ENCODE measurements around the gene NUDT3.
"Not testable (repeated sequence)": the region's sequence is repeated elsewhere in the genome, so short reads cannot be mapped to it uniquely, and the experiment has no call there.

NUDT3 gene

GRCh38 chr6:34370361-34370760 is 22.1 kb downstream of the NUDT3 start:
- no peak for DNase-seq (ENCODE audit: low spot score)

GRCh38 chr6:34369385-34369784 is 23.1 kb downstream of the NUDT3 start:
- no peak for DNase-seq (ENCODE audit: low spot score)

- no peak for DNase-seq (ENCODE audit: low spot score)
Measured at GRCh38 chr6:34366639-34366921, 25.9 kb downstream of the NUDT3 start.

GRCh38 chr6:34365781-34366638 is 26.5 kb downstream of the NUDT3 start:
- DNase-seq (ENCODE audit: low spot score) = not testable (repeated sequence)

- DNase-seq (ENCODE audit: low spot score) = not testable (repeated sequence)
Measured at GRCh38 chr6:34363681-34364075, 28.8 kb downstream of the NUDT3 start.

- DNase-seq (ENCODE audit: low spot score) = no peak
Measured at GRCh38 chr6:34362909-34363680, 29.4 kb downstream of the NUDT3 start.

- no peak for DNase-seq (ENCODE audit: low spot score)
Measured at GRCh38 chr6:34362176-34362575, 30.3 kb downstream of the NUDT3 start.

- DNase-seq (ENCODE audit: low spot score) = no peak
Measured at GRCh38 chr6:34360556-34360955, 31.9 kb downstream of the NUDT3 start.

- DNase-seq (ENCODE audit: low spot score) = no peak
Measured at GRCh38 chr6:34359418-34360158, 32.9 kb downstream of the NUDT3 start.

- no peak for DNase-seq (ENCODE audit: low spot score)
Measured at GRCh38 chr6:34358389-34358905, 34.0 kb downstream of the NUDT3 start.

- DNase-seq (ENCODE audit: low spot score) = no peak
Measured at GRCh38 chr6:34357937-34358336, 34.5 kb downstream of the NUDT3 start.

- no peak for DNase-seq (ENCODE audit: low spot score)
Measured at GRCh38 chr6:34355889-34356288, 36.6 kb downstream of the NUDT3 start.

- DNase-seq (ENCODE audit: low spot score) = not testable (repeated sequence)
Measured at GRCh38 chr6:34354230-34354629, 38.2 kb downstream of the NUDT3 start.

- not testable (repeated sequence) for DNase-seq (ENCODE audit: low spot score)
Measured at GRCh38 chr6:34353530-34353929, 38.9 kb downstream of the NUDT3 start.

GRCh38 chr6:34352305-34352937 is 40.0 kb downstream of the NUDT3 start:
- no peak for DNase-seq (ENCODE audit: low spot score)

- DNase-seq (ENCODE audit: low spot score) = no peak
Measured at GRCh38 chr6:34350934-34351217, 41.6 kb downstream of the NUDT3 start.

GRCh38 chr6:34350137-34350933 is 42.1 kb downstream of the NUDT3 start:
- DNase-seq (ENCODE audit: low spot score) = no peak

- DNase-seq (ENCODE audit: low spot score) = no peak
Measured at GRCh38 chr6:34349211-34349610, 43.3 kb downstream of the NUDT3 start.

- DNase-seq (ENCODE audit: low spot score) = no peak
Measured at GRCh38 chr6:34347303-34347702, 45.2 kb downstream of the NUDT3 start.

GRCh38 chr6:34346175-34347119 is 46.0 kb downstream of the NUDT3 start:
- no peak for DNase-seq (ENCODE audit: low spot score)

Measured in hematopoietic multipotent progenitor cell treated with erythropoietin and hydrocortisone succinate and interleukin-3 and kit ligand, for 17 days (in vitro differentiated cells).